Mesendoderm (in vitro differentiated cells): ENCODE results near the gene NEDD1.

ENCODE experiments used
- DNase-seq: peaks from one replicate; pipeline ENCODE4 v3.0.0; 2013
- H2AK5ac ChIP-seq: 2 replicates; pipeline ENCODE4 v1.6.1; 2013; ENCODE audit warnings: low read length, inconsistent platforms
- H2BK120ac ChIP-seq: 2 replicates; pipeline ENCODE4 v1.6.1; 2013; ENCODE audit warnings: low read depth, mild to moderate bottlenecking, low read length, moderate library complexity, mixed read lengths
- H2BK15ac ChIP-seq: replicated peaks from 2 replicates; pipeline ENCODE4 v1.6.1; 2013; ENCODE audit warnings: low read depth, mild to moderate bottlenecking, moderate library complexity
- H2BK5ac ChIP-seq: 2 replicates; pipeline ENCODE4 v1.6.1; 2013; ENCODE audit warnings: low read length, inconsistent platforms
- H3K18ac ChIP-seq: 2 replicates; pipeline ENCODE4 v1.6.1; 2013; ENCODE audit warnings: mild to moderate bottlenecking, low read length, mixed read lengths
- H3K23ac ChIP-seq: one replicate; pipeline ENCODE4 v1.6.1; 2013; ENCODE audit warnings: low read length
- H3K27ac ChIP-seq: 2 replicates; pipeline ENCODE4 v1.5.1; 2013; ENCODE audit warnings: low read depth, mild to moderate bottlenecking, inconsistent platforms, low read length, moderate library complexity
- H3K27me3 ChIP-seq: 2 replicates; pipeline ENCODE4 v1.6.1; 2013; ENCODE audit warnings: low read length, control low read depth, mild to moderate bottlenecking, inconsistent platforms; ENCODE audit not compliant: insufficient read depth, poor library complexity
- H3K36me3 ChIP-seq: 2 replicates; pipeline ENCODE4 v1.6.1; 2013; ENCODE audit warnings: low read length, inconsistent platforms; ENCODE audit not compliant: control insufficient read depth, insufficient read depth
- H3K4ac ChIP-seq: one replicate; pipeline ENCODE4 v1.6.1; 2013; ENCODE audit warnings: low read depth, mild to moderate bottlenecking, low read length, moderate library complexity
- H3K4me1 ChIP-seq: 2 replicates; pipeline ENCODE4 v1.6.1; 2013; ENCODE audit warnings: low read depth, low read length, inconsistent platforms; ENCODE audit not compliant: control insufficient read depth
- H3K4me2 ChIP-seq: 2 replicates; pipeline ENCODE4 v1.6.1; 2013; ENCODE audit warnings: low read length
- H3K4me3 ChIP-seq: 2 replicates; pipeline ENCODE4 v1.5.1; 2013; ENCODE audit warnings: mild to moderate bottlenecking, low read length
- H3K56ac ChIP-seq: one replicate; pipeline ENCODE4 v1.6.1; 2013; ENCODE audit warnings: low read length
- H3K79me1 ChIP-seq: 2 replicates; pipeline ENCODE4 v1.6.1; 2013; ENCODE audit warnings: low read length, inconsistent platforms
- H3K79me2 ChIP-seq: 2 replicates; pipeline ENCODE4 v1.6.1; 2013; ENCODE audit warnings: mild to moderate bottlenecking, low read length; ENCODE audit not compliant: control insufficient read depth, insufficient read depth
- H3K9ac ChIP-seq: 2 replicates; pipeline ENCODE4 v1.6.1; 2013; ENCODE audit warnings: low read length, inconsistent platforms
- H4K5ac ChIP-seq: one replicate; pipeline ENCODE4 v1.6.1; 2013; ENCODE audit warnings: low read length
- H4K8ac ChIP-seq: one replicate; pipeline ENCODE4 v1.6.1; 2013; ENCODE audit warnings: low read depth, mild to moderate bottlenecking, control low read depth, low read length, moderate library complexity
- WGBS: extraction: QIAGEN DNeasy Blood & Tissue Kit; methylation state at CpG from one replicate; pipeline ENCODE4 v1.1.7; 2013; ENCODE audit warnings: low lambda C conversion rate, missing lambda C conversion rate; ENCODE audit not compliant: insufficient coverage; ENCODE audit errors: extremely low coverage; 5-methylcytosine and 5-hydroxymethylcytosine counted together

Gene NEDD1

DNA sequence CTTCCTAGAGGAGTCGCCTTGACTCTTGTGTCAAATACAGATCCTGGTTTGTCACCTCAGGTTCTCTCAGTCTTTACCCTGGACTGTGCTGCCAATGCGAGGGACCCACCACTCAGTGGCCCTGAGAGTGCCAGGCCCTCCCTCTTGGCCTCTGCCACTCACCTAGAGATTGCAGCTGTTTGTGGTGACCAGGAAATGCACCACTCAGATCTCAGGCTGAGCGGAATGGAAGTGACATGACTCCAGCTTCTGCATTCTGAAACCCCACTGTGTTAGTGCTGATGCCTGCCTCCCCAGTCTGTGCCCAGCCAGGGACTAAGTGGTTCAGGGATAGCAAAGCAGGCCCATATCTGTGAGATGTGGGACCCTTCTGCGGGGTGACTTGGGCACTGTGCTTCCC is 27.8 kb upstream of the NEDD1 start:
- Histone ChIP-seq H3K27ac (no peak overlapping the region), H3K27me3 (no peaks in the 10 kb centered on the region), H3K18ac (no peak overlapping the region), H4K5ac (no peak overlapping the region), H2BK120ac (no peak overlapping the region), H2BK15ac (no peak overlapping the region), H3K23ac (no peak overlapping the region), H3K36me3 (no peaks in the 10 kb centered on the region), H3K9ac (no peak overlapping the region), H3K79me1 (no peaks in the 10 kb centered on the region), H3K79me2 (no peaks in the 10 kb centered on the region), H3K4me2 (no peak overlapping the region), H3K4me3 (no peak overlapping the region), H2AK5ac (no peak overlapping the region), H4K8ac (no peak overlapping the region), H3K4ac (no peak overlapping the region), H3K4me1 (no peaks in the 10 kb centered on the region), H2BK5ac (no peak overlapping the region), H3K56ac (no peak overlapping the region)
- no peak for DNase-seq
- WGBS: no CpG with 5 or more reads among the region's 4 CpGs

DNA sequence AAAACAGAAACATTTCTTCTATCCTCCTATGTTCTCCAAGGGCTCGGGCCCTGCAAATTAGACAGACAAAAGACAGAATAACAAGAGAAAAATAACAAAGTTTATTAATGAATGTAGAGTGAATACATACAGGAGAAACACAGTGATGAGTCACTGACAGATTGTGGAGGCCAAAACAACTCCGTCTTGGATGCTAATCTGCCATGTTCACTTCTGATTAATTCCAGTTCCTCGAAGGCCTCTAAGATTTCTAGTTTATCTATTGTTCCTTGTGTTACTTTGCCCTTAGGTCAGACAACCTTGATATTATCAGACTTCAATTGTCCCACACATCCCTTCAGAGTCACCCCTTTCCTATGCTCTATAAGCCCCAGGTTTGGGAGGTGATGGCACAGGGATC is 26.8 kb upstream of the NEDD1 start:
- DNase-seq: no peak
- Histone ChIP-seq H2AK5ac (no peak overlapping the region), H2BK120ac (no peak overlapping the region), H3K27me3 (no peaks in the 10 kb centered on the region), H3K23ac (no peak overlapping the region), H3K4me1 (no peaks in the 10 kb centered on the region), H3K56ac (no peak overlapping the region), H3K4ac (no peak overlapping the region), H2BK5ac (no peak overlapping the region), H4K5ac (no peak overlapping the region), H4K8ac (no peak overlapping the region), H3K18ac (no peak overlapping the region), H3K4me2 (no peak overlapping the region), H3K9ac (no peak overlapping the region), H3K4me3 (no peak overlapping the region), H2BK15ac (no peak overlapping the region), H3K79me2 (no peaks in the 10 kb centered on the region), H3K27ac (no peak overlapping the region), H3K79me1 (no peaks in the 10 kb centered on the region), H3K36me3 (no peaks in the 10 kb centered on the region)
- no CpG with 5 or more reads among the region's 3 CpGs for WGBS

DNA sequence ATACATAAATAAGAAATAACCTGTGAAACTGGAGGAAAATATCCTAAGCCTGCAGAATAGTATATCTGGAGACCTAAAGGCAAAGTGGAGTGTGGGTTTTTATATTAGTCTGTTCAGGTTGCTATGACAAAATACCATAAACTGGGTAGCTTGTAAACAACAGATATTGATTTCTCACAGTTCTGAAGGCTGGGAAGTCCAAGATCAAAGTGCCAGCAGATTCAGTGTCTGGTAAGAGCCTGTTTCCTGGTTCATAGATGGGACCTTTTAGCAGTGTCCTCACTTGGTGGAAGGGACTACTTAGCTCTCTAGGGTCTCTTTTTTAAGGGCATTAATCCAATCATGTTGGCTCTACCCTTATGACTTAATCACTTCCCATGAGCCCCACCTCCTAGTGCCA is 25.4 kb upstream of the NEDD1 start:
- Histone ChIP-seq H2BK5ac (no peak overlapping the region), H3K9ac (no peak overlapping the region), H2AK5ac (no peak overlapping the region), H3K18ac (no peak overlapping the region), H2BK15ac (no peak overlapping the region), H4K5ac (no peak overlapping the region), H2BK120ac (no peak overlapping the region), H3K79me2 (no peaks in the 10 kb centered on the region), H3K79me1 (no peaks in the 10 kb centered on the region), H3K27me3 (no peaks in the 10 kb centered on the region), H3K4ac (no peak overlapping the region), H3K27ac (no peak overlapping the region), H3K23ac (no peak overlapping the region), H3K4me3 (no peak overlapping the region), H4K8ac (no peak overlapping the region), H3K4me1 (no peaks in the 10 kb centered on the region), H3K36me3 (no peaks in the 10 kb centered on the region), H3K4me2 (no peak overlapping the region), H3K56ac (no peak overlapping the region)
- no peak for DNase-seq

DNA sequence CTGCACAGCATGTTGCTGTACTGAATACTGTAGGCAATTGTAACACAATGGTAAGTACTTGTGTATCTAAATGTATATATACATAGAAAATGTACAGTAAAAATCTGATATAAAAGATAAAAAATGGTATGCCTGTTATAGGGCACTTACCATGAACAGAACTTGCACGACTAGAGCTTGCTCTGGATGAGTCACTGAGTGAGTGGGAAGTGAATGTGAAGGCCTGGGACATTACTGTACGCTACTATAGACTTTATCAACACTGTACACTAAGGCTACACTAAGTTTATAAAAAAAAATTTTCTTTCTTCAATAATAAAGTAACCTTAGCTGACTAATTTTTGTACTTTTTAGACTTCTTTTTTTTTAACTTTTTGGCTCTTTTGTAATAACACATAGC is 24.2 kb upstream of the NEDD1 start:
- Histone ChIP-seq H3K56ac (no peak overlapping the region), H3K79me1 (no peaks in the 10 kb centered on the region), H4K5ac (no peak overlapping the region), H3K9ac (no peak overlapping the region), H4K8ac (no peak overlapping the region), H2BK5ac (no peak overlapping the region), H2BK120ac (no peak overlapping the region), H3K23ac (no peak overlapping the region), H3K4me2 (no peak overlapping the region), H3K79me2 (no peaks in the 10 kb centered on the region), H3K18ac (no peak overlapping the region), H3K4me1 (no peaks in the 10 kb centered on the region), H3K27me3 (no peaks in the 10 kb centered on the region), H3K27ac (no peak overlapping the region), H3K4ac (no peak overlapping the region), H3K4me3 (no peak overlapping the region), H3K36me3 (no peaks in the 10 kb centered on the region), H2BK15ac (no peak overlapping the region), H2AK5ac (no peak overlapping the region)
- DNase-seq: no peak
- no CpG with 5 or more reads among the region's 2 CpGs for WGBS

DNA sequence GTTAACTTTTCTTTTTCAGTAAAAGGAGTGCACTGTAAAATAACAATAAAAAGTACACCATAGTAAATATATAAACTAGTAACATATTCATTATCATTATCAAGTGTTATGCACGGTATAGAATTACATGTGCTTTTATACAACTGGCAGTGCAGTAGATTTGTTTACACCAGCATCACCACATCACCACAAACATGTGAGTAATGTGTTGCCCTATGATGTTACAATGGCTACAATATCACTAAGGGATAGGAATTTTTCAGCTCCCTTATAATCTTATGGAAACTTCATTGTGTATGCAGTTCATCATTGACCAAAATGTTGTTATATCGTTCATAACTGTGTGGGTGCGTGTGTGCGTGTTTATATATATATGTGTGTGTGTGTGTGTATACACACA is 23.5 kb upstream of the NEDD1 start:
- no peak overlapping the region for H3K23ac ChIP-seq
- H3K27ac ChIP-seq: no peak overlapping the region
- no peak overlapping the region for H3K9ac ChIP-seq
- no peak overlapping the region for H4K8ac ChIP-seq
- H3K79me2 ChIP-seq: no peaks in the 10 kb centered on the region
- H3K79me1 ChIP-seq: no peaks in the 10 kb centered on the region
- no peak for DNase-seq
- no peaks in the 10 kb centered on the region for H3K4me1 ChIP-seq
- H3K56ac ChIP-seq: no peak overlapping the region
- no CpG with 5 or more reads among the region's 4 CpGs for WGBS
- no peak overlapping the region for H3K4me3 ChIP-seq
- no peak overlapping the region for H2BK15ac ChIP-seq
- H3K18ac ChIP-seq: no peak overlapping the region
- H3K4ac ChIP-seq: no peak overlapping the region
- H3K36me3 ChIP-seq: no peaks in the 10 kb centered on the region
- H2BK5ac ChIP-seq: no peak overlapping the region
- no peaks in the 10 kb centered on the region for H3K27me3 ChIP-seq
- no peak overlapping the region for H4K5ac ChIP-seq
- no peak overlapping the region for H2BK120ac ChIP-seq
- H3K4me2 ChIP-seq: no peak overlapping the region
- no peak overlapping the region for H2AK5ac ChIP-seq

DNA sequence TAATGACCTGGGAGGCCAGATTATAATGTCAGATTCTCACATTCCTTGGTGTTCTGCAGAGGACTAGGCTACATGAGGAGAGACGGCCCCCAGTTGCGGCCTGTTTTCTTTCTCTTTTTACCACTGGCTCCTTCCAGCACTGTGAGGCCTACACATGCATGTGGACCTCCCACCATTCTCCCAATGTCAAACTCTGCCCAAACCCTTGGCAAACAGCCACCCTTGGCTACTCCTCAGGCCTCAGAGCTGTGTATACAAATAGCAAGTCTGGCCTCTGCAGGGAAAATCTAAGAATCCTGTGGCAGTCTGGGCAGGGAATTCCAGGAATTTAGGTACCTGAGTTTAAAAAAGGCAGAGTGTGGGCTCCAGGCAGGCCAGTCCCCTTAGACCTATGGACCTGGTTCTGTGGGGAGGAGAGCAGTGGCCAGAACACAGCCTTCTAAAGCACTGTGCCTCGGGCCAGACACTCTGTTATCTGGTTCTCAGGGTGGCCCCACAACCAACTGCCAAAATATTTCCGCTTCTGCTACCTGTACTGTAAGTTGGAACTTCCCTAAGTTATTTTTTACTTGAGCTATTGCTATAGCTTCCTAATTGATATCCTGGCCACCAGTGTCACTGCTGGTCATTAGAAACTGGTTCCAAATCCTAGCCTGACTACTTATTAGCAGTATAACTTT is 19.9 kb upstream of the NEDD1 start:
- no peaks in the 10 kb centered on the region for H3K79me1 ChIP-seq
- H3K36me3 ChIP-seq: no peaks in the 10 kb centered on the region
- H4K5ac ChIP-seq: no peak overlapping the region
- H2BK5ac ChIP-seq: no peak overlapping the region
- DNase-seq: peak; percentile 43
- H3K4me3 ChIP-seq: no peak overlapping the region
- no peak overlapping the region for H2BK15ac ChIP-seq
- H3K23ac ChIP-seq: no peak overlapping the region
- WGBS: no CpG with 5 or more reads among the region's 4 CpGs
- H3K4me2 ChIP-seq: no peak overlapping the region
- H4K8ac ChIP-seq: no peak overlapping the region
- H3K9ac ChIP-seq: no peak overlapping the region
- H2AK5ac ChIP-seq: no peak overlapping the region
- no peaks in the 10 kb centered on the region for H3K79me2 ChIP-seq
- no peaks in the 10 kb centered on the region for H3K4me1 ChIP-seq
- no peak overlapping the region for H3K56ac ChIP-seq
- H3K27ac ChIP-seq: no peak overlapping the region
- no peaks in the 10 kb centered on the region for H3K27me3 ChIP-seq
- H2BK120ac ChIP-seq: no peak overlapping the region
- H3K18ac ChIP-seq: peak overlapping the region; percentile 6
- peak overlapping the region; percentile 59 for H3K4ac ChIP-seq
